Calu3 (cell line): ENCODE results near the gene FAM162B. TPM values are rescaled to one million over a fixed set of nuclear protein-coding genes. Genes with fewer than 3 reads are reported as not detected.

Source experiments
- BruUV-seq: library from RNA; stranded (reverse); fragments of 400-500 nt; replicated peaks from 2 replicates; lab custom pipeline; 2021; lab: Mats Ljungman, UMichigan
- CTCF ChIA-PET: fragments of 300-600 bp; sonication (Branson Sonifier 250); formaldehyde crosslinking; loops from one replicate; lab custom pipeline; 2022; ENCODE audit warnings: antibody characterized with exemption; lab: Charles Lee
- DNase-seq: peaks from one replicate; pipeline ENCODE4 v3.0.0; 2022
- H3K27ac Mint-ChIP-seq: one replicate; pipeline ENCODE4 v1.8.0; 2022; ENCODE audit warnings: mixed read lengths; ENCODE audit not compliant: unreplicated experiment
- H3K27me3 Mint-ChIP-seq: one replicate; pipeline ENCODE4 v1.8.0; 2022; ENCODE audit warnings: mixed read lengths; ENCODE audit not compliant: unreplicated experiment
- H3K36me3 Mint-ChIP-seq: one replicate; pipeline ENCODE4 v1.8.0; 2022; ENCODE audit warnings: mild to moderate bottlenecking, moderate library complexity, mixed read lengths; ENCODE audit not compliant: insufficient read depth, unreplicated experiment
- H3K4me1 Mint-ChIP-seq: one replicate; pipeline ENCODE4 v1.8.0; 2022; ENCODE audit warnings: mild to moderate bottlenecking, low read depth, mixed read lengths; ENCODE audit not compliant: unreplicated experiment
- H3K4me3 Mint-ChIP-seq: one replicate; pipeline ENCODE4 v1.8.0; 2022; ENCODE audit warnings: mild to moderate bottlenecking, low read depth, moderate library complexity, mixed read lengths; ENCODE audit not compliant: unreplicated experiment
- H3K9me3 Mint-ChIP-seq: one replicate; pipeline ENCODE4 v1.8.0; 2022; ENCODE audit warnings: low read depth, mixed read lengths; ENCODE audit not compliant: unreplicated experiment
- intact Hi-C: fragments of 100-400 bp; cut with micrococcal nuclease; formaldehyde crosslinking; loops from one replicate; pipeline ENCODE4 v1.10.0; 2022; ENCODE audit not compliant: unreplicated experiment
- total RNA-seq: library from RNA; stranded (reverse); gene quantifications from 2 replicates; pipeline ENCODE4 v1.2.3, GENCODE V29; 2022
- TF ChIP-seq, protein P1 (sequence below): fragments of 200-600 bp; IDR thresholded peaks from one replicate; pipeline ENCODE4 v1.8.0; 2022; ENCODE audit warnings: antibody characterized with exemption; ENCODE audit not compliant: unreplicated experiment

The FAM162B gene
- total RNA-seq, 1 experiment from 2014 or later: not detected

GRCh38 chr6:116730513-116730912, 35.0 kb downstream of the FAM162B start:
- Mint-ChIP-seq H3K27me3 (no peaks in the 10 kb centered on the region), H3K27ac (no peak overlapping the region), H3K4me1 (no peaks in the 10 kb centered on the region), H3K9me3 (no peaks in the 10 kb centered on the region), H3K36me3 (no peaks in the 10 kb centered on the region), H3K4me3 (no peak overlapping the region)
- CTCF ChIA-PET: no interaction called here
- DNase-seq: no peak
- BruUV-seq: no TSS peak
- intact Hi-C loops: no loop called here
- TF ChIP-seq, protein P1, sequence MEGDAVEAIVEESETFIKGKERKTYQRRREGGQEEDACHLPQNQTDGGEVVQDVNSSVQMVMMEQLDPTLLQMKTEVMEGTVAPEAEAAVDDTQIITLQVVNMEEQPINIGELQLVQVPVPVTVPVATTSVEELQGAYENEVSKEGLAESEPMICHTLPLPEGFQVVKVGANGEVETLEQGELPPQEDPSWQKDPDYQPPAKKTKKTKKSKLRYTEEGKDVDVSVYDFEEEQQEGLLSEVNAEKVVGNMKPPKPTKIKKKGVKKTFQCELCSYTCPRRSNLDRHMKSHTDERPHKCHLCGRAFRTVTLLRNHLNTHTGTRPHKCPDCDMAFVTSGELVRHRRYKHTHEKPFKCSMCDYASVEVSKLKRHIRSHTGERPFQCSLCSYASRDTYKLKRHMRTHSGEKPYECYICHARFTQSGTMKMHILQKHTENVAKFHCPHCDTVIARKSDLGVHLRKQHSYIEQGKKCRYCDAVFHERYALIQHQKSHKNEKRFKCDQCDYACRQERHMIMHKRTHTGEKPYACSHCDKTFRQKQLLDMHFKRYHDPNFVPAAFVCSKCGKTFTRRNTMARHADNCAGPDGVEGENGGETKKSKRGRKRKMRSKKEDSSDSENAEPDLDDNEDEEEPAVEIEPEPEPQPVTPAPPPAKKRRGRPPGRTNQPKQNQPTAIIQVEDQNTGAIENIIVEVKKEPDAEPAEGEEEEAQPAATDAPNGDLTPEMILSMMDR: no peak

- CTCF ChIA-PET: no interaction called here
- Mint-ChIP-seq H3K4me3 (no peak overlapping the region), H3K4me1 (no peaks in the 10 kb centered on the region), H3K27me3 (no peaks in the 10 kb centered on the region), H3K9me3 (no peaks in the 10 kb centered on the region), H3K27ac (no peak overlapping the region), H3K36me3 (peaks cover 4% of the 10 kb centered on the region)
- intact Hi-C loops: no loop called here
- DNase-seq: no peak
- BruUV-seq: no TSS peak
- TF ChIP-seq, protein P1: no peak
Measured at GRCh38 chr6:116726947-116727346, 38.6 kb downstream of the FAM162B start.

DNA sequence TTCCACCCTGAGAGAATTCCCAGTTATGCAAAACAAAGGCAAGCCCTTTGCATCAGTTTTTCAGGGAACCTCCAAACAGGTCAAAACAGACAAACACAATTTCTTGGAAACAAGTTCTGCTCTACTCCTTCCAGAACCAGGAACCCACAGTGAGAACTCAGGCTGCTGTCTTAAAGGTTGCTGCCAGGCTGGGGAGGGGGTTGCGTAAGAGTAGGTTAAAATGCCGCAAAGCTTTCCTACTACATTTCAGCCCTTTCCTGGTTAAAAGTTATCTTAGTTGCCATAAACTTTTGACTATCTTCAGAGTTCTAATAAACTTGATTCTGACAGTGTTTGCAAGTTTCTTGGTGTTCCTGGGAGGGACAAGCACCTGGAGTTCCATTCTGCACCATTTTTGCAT, 50.8 kb downstream of the FAM162B start:
- no TSS peak for BruUV-seq
- CTCF ChIA-PET: no interaction called here
- H3K27me3 Mint-ChIP-seq: no peaks in the 10 kb centered on the region
- peaks cover 14% of the 10 kb centered on the region for H3K36me3 Mint-ChIP-seq
- DNase-seq: no peak
- intact Hi-C loops: no loop called here
- H3K4me3 Mint-ChIP-seq: no peak overlapping the region
- no peaks in the 10 kb centered on the region for H3K9me3 Mint-ChIP-seq
- H3K27ac Mint-ChIP-seq: peak overlapping the region; percentile 33
- TF ChIP-seq, protein P1: no peak
- no peaks in the 10 kb centered on the region for H3K4me1 Mint-ChIP-seq

GRCh38 chr6:116714296-116714695, 51.2 kb downstream of the FAM162B start:
- Mint-ChIP-seq H3K4me3 (no peak overlapping the region), H3K27ac (peak overlapping the region; percentile 33), H3K9me3 (no peaks in the 10 kb centered on the region), H3K36me3 (peaks cover 14% of the 10 kb centered on the region), H3K27me3 (no peaks in the 10 kb centered on the region), H3K4me1 (no peaks in the 10 kb centered on the region)
- intact Hi-C loops: no loop called here
- BruUV-seq: no TSS peak
- CTCF ChIA-PET: no interaction called here
- TF ChIP-seq, protein P1: no peak
- DNase-seq: no peak
